A673 (cell line): ENCODE data around the gene LDB2. TPM values are rescaled to one million over a fixed set of nuclear protein-coding genes. Genes with fewer than 3 reads are reported as not detected.

ENCODE experiments used
- BruUV-seq: library from RNA; stranded (reverse); fragments of 400-500 nt; replicated peaks from 2 replicates; lab custom pipeline; 2021; lab: Mats Ljungman, UMichigan
- CTCF ChIA-PET: fragments of 300-600 bp; sonication (Branson Sonifier 250); formaldehyde crosslinking; loops from one replicate; lab custom pipeline; 2022; ENCODE audit warnings: antibody characterized with exemption; lab: Charles Lee
- POLR2A ChIA-PET: fragments of 300-600 bp; sonication (Branson Sonifier 250); formaldehyde crosslinking; loops from one replicate; lab custom pipeline; 2022; ENCODE audit warnings: antibody characterized with exemption; ENCODE audit not compliant: low non-redundant PET; lab: Charles Lee
- DNase-seq: peaks from one replicate; pipeline ENCODE4 v3.0.0-alpha.2; 2015; ENCODE audit warnings: low spot score
- H3K27ac ChIP-seq: fragments of 200-600 bp; sonication (generic); 2 replicates; pipeline ENCODE4 v1.5.1; 2016; ENCODE audit warnings: mixed run types, low read depth, mild to moderate bottlenecking, mixed read lengths, antibody characterized with exemption, low read length; ENCODE audit not compliant: poor library complexity, severe bottlenecking
- H3K27me3 ChIP-seq: fragments of 200-600 bp; sonication (generic); replicated peaks from 2 replicates; pipeline ENCODE4 v1.6.1; 2017; ENCODE audit warnings: mixed run types, low read depth, mild to moderate bottlenecking, mixed read lengths, antibody characterized with exemption, low read length; ENCODE audit not compliant: insufficient read depth, poor library complexity
- H3K36me3 ChIP-seq: fragments of 200-600 bp; sonication (generic); 2 replicates; pipeline ENCODE4 v1.6.1; 2016; ENCODE audit warnings: mixed run types, mild to moderate bottlenecking, mixed read lengths, antibody characterized with exemption, low read length; ENCODE audit not compliant: insufficient read depth, poor library complexity, severe bottlenecking
- H3K4me1 ChIP-seq: fragments of 200-600 bp; sonication (generic); 2 replicates; pipeline ENCODE4 v1.6.1; 2017; ENCODE audit warnings: mixed run types, mild to moderate bottlenecking, mixed read lengths, antibody characterized with exemption, low read length; ENCODE audit not compliant: insufficient read depth, poor library complexity, severe bottlenecking
- H3K4me3 ChIP-seq: fragments of 200-600 bp; sonication (generic); 2 replicates; pipeline ENCODE4 v1.5.1; 2016; ENCODE audit warnings: low read depth, mixed run types, mild to moderate bottlenecking, mixed read lengths, low read length; ENCODE audit not compliant: poor library complexity, severe bottlenecking
- H3K9me3 ChIP-seq: fragments of 200-600 bp; sonication (generic); 2 replicates; pipeline ENCODE4 v1.6.1; 2016; ENCODE audit warnings: mixed run types, low read depth, mild to moderate bottlenecking, mixed read lengths, antibody characterized with exemption, low read length; ENCODE audit not compliant: poor library complexity, severe bottlenecking
- CTCF ChIP-seq: fragments of 300-800, 200-600 bp; sonication (generic); conservative IDR thresholded peaks from 2 replicates; pipeline ENCODE4 v1.5.1; 2017; ENCODE audit warnings: low read depth, mild to moderate bottlenecking, antibody characterized with exemption, low read length, moderate library complexity, mixed read lengths
- EZH2 ChIP-seq: fragments of 200-600 bp; sonication (generic); IDR thresholded peaks from 2 replicates; pipeline ENCODE4 v1.6.1; 2017; ENCODE audit warnings: borderline replicate concordance, low read depth, mild to moderate bottlenecking, mixed read lengths, antibody characterized with exemption, low read length; ENCODE audit not compliant: poor library complexity, severe bottlenecking
- intact Hi-C: fragments of 100-400 bp; cut with micrococcal nuclease; formaldehyde crosslinking; loops from one replicate; pipeline ENCODE4 v1.10.0; 2022; ENCODE audit not compliant: unreplicated experiment
- total RNA-seq: library from RNA; stranded (reverse); gene quantifications from 2 replicates; pipeline ENCODE4 v1.2.3, GENCODE V29; 2021

LDB2 gene
- total RNA-seq, 1 experiment from 2014 or later, result 47.4 TPM

- H3K27me3 ChIP-seq, result no peaks in the 10 kb centered on the region
- ChIA-PET CTCF (no interaction called here), POLR2A (no interaction called here)
- H3K4me3 ChIP-seq, result no peak overlapping the region
- no peak for DNase-seq
- intact Hi-C loops, result no loop called here
- TF ChIP-seq EZH2 (no peak), CTCF (no peak)
- peaks cover 28% of the 10 kb centered on the region for H3K4me1 ChIP-seq
- H3K9me3 ChIP-seq, result no peaks in the 10 kb centered on the region
- BruUV-seq, result no TSS peak
- no peaks in the 10 kb centered on the region for H3K36me3 ChIP-seq
- H3K27ac ChIP-seq, result no peak overlapping the region
Observed at GRCh38 chr4:16674082-16674481, 224.4 kb downstream of the LDB2 start.

- Histone ChIP-seq H3K36me3 (no peaks in the 10 kb centered on the region), H3K4me3 (no peak overlapping the region), H3K9me3 (no peaks in the 10 kb centered on the region), H3K4me1 (peaks cover 14% of the 10 kb centered on the region), H3K27ac (no peak overlapping the region), H3K27me3 (no peaks in the 10 kb centered on the region)
- no peak for DNase-seq
- ChIA-PET POLR2A (no interaction called here), CTCF (no interaction called here)
- intact Hi-C loops, result no loop called here
- no TSS peak for BruUV-seq
- TF ChIP-seq CTCF (no peak), EZH2 (no peak)
Observed at GRCh38 chr4:16672421-16672820, 226.0 kb downstream of the LDB2 start.

GRCh38 chr4:16671741-16672140 lies 226.7 kb downstream of the LDB2 start:
- no peak overlapping the region for H3K4me3 ChIP-seq
- H3K27me3 ChIP-seq, result no peaks in the 10 kb centered on the region
- H3K9me3 ChIP-seq, result no peaks in the 10 kb centered on the region
- no peak overlapping the region for H3K27ac ChIP-seq
- ChIA-PET POLR2A (no interaction called here), CTCF (no interaction called here)
- no peaks in the 10 kb centered on the region for H3K36me3 ChIP-seq
- intact Hi-C loops, result no loop called here
- no peak for DNase-seq
- TF ChIP-seq EZH2 (no peak), CTCF (no peak)
- peaks cover 14% of the 10 kb centered on the region for H3K4me1 ChIP-seq
- BruUV-seq, result no TSS peak
